Measurements from ENCODE around the gene MAOA.
"Not testable (repeated sequence)": the region's sequence is repeated elsewhere in the genome, so short reads cannot be mapped to it uniquely, and the experiment has no call there.

MAOA gene

DNA sequence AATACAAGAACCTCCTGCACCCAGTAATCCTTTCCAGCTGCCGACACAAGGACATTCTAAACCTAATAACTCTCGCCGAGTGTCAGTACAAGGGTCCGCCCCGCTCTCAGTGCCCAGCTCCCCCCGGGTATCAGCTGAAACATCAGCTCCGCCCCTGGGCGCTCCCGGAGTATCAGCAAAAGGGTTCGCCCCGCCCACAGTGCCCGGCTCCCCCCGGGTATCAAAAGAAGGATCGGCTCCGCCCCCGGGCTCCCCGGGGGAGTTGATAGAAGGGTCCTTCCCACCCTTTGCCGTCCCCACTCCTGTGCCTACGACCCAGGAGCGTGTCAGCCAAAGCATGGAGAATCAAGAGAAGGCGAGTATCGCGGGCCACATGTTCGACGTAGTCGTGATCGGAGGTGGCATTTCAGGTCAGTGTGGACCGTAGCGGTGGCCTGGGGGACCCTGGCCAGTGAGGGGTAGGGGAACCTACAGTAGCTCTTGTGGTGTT, at the start of gene MAOA:
Gene MAOA (plus strand): TSS at position 295 of the 490 bp plus-strand sequence. CDS start 43 bp downstream, at position 338.
- no peak for DNase-seq (ENCODE audit: low read depth in 2 of 3, low spot score in 1 of 3)

- DNase-seq (ENCODE audit: low read depth in 2 of 3, low spot score in 1 of 3), result no peak
These were observed 43.7 kb upstream of the MAOA start for GRCh38 chrX:43612400-43612799.

GRCh38 chrX:43615660-43616059, 40.4 kb upstream of the MAOA start:
- no peak for DNase-seq (ENCODE audit: low read depth in 2 of 3, low spot score in 1 of 3)

DNA sequence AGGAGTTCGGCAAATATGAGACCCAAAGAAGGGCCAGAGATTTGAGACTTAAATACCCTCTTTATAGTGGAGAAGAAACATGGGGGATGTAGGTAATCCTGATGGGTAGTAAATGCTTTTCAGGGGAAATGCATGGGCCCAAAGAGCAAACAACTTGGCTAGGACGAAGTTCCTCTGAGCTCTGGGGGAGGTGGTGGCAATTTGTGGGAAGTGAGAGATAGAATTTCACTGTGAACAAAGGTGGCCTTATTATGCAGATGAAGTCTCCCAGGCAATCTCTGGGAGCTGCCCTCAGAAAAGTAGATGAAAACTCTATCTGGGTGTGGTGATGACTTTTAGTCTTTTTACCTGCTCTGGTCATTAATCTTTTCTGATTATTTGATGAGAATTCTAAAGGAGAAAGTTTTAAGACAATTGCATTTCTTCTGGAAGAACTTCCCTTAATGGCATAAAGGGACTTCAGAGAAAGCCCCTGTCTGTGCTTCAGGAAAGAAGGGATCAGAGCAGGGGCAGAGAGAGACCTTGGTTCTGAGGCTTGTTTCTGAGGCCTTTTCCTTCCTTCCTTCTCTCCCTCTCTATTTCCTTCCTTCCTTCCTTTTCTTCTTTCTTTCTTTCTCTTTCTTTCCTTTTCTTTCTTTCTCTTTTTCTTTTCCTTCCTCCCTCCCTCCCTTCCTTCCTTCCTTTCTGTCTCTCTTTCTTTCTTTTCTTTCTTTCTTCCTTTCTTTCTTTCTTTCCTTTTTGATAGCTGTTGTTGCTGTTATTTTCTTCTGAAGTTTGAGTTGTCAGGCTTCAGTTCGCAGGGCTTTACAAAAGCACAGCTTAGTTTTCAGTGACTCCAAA, 37.5 kb upstream of the MAOA start:
- DNase-seq (ENCODE audit: low read depth in 2 of 3, low spot score in 1 of 3), result no peak

DNA sequence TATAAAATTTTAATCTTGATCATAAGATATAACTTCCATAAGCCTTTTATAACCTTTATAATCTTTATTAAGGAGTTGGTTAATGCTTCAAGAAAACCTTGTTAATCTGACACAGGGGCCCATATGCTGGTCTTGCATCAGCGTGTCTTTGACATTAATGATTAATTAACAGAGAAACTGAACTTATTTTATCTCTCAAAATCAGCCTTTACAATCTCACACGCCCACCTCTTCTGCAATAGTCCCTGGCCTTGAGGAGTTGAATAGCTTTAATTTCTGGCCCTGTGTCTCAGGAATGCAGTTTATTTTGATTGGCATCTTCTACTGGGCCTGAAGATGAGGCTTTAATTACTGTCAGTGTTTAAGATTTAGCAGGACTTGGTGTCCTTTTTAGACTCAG, 36.2 kb upstream of the MAOA start:
- DNase-seq (ENCODE audit: low read depth in 2 of 3, low spot score in 1 of 3), result not testable (repeated sequence)

DNA sequence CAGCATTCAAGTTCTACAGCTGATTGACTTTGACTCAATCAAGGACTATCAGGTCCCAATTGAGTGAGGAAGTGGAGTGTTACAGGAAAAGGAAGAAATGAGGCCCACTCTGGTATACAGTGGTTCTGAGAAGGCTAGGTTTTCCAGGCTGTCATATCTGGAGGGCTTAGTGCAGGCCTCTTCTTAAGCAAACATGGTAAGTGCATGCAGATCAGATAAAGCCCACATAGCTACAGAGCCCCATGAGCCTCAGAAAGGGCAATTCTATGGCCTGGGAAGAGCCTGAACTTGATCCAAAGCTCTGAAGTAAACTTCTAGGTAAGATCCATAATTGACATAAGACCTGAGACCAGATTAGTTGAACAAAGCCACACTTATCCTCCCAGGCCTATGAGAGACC, 29.0 kb upstream of the MAOA start:
- no peak for DNase-seq (ENCODE audit: low read depth in 2 of 3, low spot score in 1 of 3)

DNA sequence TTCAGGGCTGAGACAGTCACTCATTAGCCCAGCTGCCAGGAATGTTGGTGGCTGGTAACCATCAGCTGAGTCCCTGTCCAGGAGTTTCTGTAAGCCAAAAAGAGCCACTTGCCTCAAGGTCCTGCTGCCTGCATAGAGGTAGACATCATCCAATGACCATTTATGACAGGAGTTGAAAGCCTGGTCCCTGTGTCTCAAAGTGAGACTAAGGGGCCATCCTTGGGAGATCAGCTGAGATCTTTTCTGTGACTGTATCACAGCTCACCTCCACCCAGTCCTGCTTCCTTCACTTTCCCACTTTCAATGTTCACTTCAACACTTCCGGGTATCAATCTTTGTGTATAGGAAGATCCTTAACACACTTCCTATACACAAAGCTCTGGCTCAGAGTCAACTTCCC, 28.4 kb upstream of the MAOA start:
- DNase-seq (ENCODE audit: low read depth in 2 of 3, low spot score in 1 of 3), result no peak

GRCh38 chrX:43629229-43629628, 26.9 kb upstream of the MAOA start:
- no peak for DNase-seq (ENCODE audit: low read depth in 2 of 3, low spot score in 1 of 3)

GRCh38 chrX:43631841-43632240, 24.3 kb upstream of the MAOA start:
- DNase-seq (ENCODE audit: low read depth in 2 of 3, low spot score in 1 of 3), result no peak

GRCh38 chrX:43633081-43633480, 23.0 kb upstream of the MAOA start:
- DNase-seq (ENCODE audit: low read depth in 2 of 3, low spot score in 1 of 3), result no peak

GRCh38 chrX:43633757-43634156, 22.3 kb upstream of the MAOA start:
- no peak for DNase-seq (ENCODE audit: low read depth in 2 of 3, low spot score in 1 of 3)

DNA sequence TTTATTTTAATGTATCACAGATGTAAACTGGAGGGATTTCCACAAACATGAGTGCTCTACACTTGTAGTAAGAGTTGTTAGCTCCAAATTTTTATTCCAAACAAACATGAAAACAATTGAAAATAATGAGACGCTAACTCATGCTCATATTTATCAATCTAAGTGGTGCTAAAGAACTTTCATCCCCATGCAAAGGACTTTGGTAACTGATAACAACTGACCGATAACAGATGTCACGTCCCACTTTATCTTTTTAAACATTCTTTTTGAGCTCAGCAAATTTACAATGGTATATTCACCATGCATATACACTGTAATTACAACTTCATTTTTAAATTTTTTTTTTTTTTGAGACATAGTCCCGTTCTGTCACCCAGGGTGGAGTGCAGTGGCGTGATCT, 15.6 kb upstream of the MAOA start:
- DNase-seq (ENCODE audit: low read depth in 2 of 3, low spot score in 1 of 3), result no peak

GRCh38 chrX:43641691-43642090, 14.4 kb upstream of the MAOA start:
- no peak for DNase-seq (ENCODE audit: low read depth in 2 of 3, low spot score in 1 of 3)

DNA sequence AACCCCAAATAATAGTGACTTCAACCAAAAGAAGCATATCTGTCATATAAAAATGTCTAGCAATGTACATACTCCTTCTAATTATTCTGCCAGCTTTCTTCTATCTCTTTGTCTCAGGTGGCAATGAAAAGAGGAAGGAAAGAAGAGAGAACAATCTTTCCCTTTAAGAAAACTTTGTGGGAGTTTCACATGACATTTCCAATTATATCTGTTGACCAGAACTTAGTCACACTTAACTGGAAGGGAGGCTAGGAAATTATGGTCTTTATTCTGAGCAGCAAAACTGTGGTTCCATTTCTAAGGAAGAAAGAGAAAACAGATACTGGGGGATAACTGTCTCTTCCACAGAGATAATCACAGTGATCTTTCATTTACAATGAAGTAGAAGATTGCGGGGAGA, 12.9 kb upstream of the MAOA start:
- no peak for DNase-seq (ENCODE audit: low read depth in 2 of 3, low spot score in 1 of 3)

DNA sequence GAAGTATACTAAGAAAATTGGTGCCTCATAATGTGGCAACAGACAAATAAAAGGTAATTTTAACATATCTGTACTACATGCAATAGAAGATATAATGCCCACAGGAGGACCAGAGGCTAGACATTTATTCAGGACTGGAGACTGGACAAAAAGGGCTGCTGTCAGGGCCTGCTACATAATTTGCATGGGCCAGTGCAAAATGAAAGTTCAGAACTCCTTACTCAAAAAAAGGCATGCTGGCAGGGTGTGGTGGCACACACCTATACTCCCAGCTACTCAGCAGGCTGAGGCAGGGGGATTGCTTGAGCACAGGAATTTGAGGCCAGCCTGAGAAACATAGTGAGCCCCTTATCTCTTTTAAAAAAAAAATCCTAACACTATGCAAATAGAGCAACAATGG, 12.4 kb upstream of the MAOA start:
- no peak for DNase-seq (ENCODE audit: low read depth in 2 of 3, low spot score in 1 of 3)

- DNase-seq (ENCODE audit: low read depth in 2 of 3, low spot score in 1 of 3), result no peak
These were observed 11.9 kb upstream of the MAOA start for GRCh38 chrX:43644124-43644701.

- no peak for DNase-seq (ENCODE audit: low read depth in 2 of 3, low spot score in 1 of 3)
These were observed 9.3 kb upstream of the MAOA start for GRCh38 chrX:43646800-43647199.

DNA sequence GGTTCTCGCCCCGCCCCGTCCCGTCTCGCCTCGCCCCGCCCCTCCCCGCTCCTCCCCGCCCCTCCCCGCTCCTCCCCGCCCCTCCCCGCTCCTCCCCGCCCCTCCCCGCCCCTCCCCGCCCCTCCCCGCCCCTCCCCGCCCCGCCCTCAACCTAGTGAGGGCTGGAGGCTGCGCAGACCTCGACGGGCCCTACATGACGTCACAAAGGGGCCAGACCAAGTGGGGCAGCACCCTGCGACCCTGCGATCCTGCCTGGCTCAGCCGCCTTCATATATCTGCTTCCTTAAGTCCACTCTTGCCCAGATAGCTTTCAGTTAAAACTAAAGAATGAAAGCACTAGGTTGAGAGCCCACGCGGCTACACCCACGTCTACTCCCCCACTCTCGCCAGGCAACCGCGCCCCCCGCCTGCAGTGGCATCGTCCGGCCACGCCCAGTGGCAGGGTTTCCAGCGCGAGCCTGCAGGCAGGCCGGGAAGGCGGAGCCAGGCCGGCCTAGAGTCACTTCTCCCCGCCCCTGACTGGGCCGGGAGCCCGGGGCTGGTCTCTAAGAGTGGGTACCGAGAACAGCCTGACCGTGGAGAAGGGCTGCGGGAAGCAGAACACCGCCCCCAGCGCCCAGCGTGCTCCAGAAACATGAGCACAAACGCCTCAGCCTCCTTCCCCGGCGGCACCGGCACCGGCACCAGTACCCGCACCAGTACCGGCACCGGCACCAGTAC, 1.5 kb upstream of the MAOA start:
- peak; percentile 63 to 75 (median 69) for DNase-seq (ENCODE audit: low read depth in 2 of 3, low spot score in 1 of 3)

GRCh38 chrX:43655151-43656004, 721 bp upstream of the MAOA start:
- DNase-seq (ENCODE audit: low read depth in 2 of 3, low spot score in 1 of 3), result no peak

- DNase-seq (ENCODE audit: low read depth in 2 of 3, low spot score in 1 of 3), result no peak
These were observed 1.6 kb downstream of the MAOA start for GRCh38 chrX:43657671-43658070.
